PC-3 (cell line): ENCODE results near the gene RING1. TPM values are rescaled to one million over a fixed set of nuclear protein-coding genes. Genes with fewer than 3 reads are reported as not detected.

ENCODE experiments used
- ATAC-seq: fragments of 200-7000 bp; cut with Tn5 transposase; 2 replicates; pipeline ENCODE4 v1.9.1; 2020; ENCODE audit warnings: mild to moderate bottlenecking, moderate library complexity
- BruUV-seq: library from RNA; stranded (reverse); fragments of 400-500 nt; replicated peaks from 2 replicates; lab custom pipeline; 2021; lab: Mats Ljungman, UMichigan
- CTCF ChIA-PET: fragments of 300-600 bp; sonication (Branson Sonifier 250); formaldehyde crosslinking; loops from one replicate; lab custom pipeline; 2022; ENCODE audit warnings: antibody characterized with exemption; lab: Charles Lee
- POLR2A ChIA-PET: fragments of 300-600 bp; sonication (Branson Sonifier 250); formaldehyde crosslinking; loops from one replicate; lab custom pipeline; 2022; ENCODE audit warnings: antibody characterized with exemption; ENCODE audit not compliant: unreplicated experiment; lab: Charles Lee
- DNase-seq: peaks from one replicate; pipeline ENCODE4 v3.0.0-alpha.2; 2015
- H2AFZ ChIP-seq: fragments of 300-600 bp; sonication (generic); 2 replicates; pipeline ENCODE4 v1.6.0; 2016; ENCODE audit warnings: antibody characterized with exemption, low read length
- H3F3A ChIP-seq: fragments of 300-600 bp; sonication (generic); one replicate; pipeline ENCODE4 v1.6.0; 2017; ENCODE audit warnings: antibody characterized with exemption, low read length, control low read depth, mild to moderate bottlenecking; ENCODE audit not compliant: unreplicated experiment
- H3K27ac ChIP-seq: fragments of 300-600 bp; sonication (generic); 2 replicates; pipeline ENCODE4 v1.5.1; 2016; ENCODE audit warnings: mild to moderate bottlenecking, low read length
- H3K27me3 ChIP-seq: fragments of 300-600 bp; sonication (generic); 2 replicates; pipeline ENCODE4 v1.6.1; 2016; ENCODE audit warnings: low read length, mixed read lengths
- H3K36me3 ChIP-seq: fragments of 300-600 bp; sonication (generic); 2 replicates; pipeline ENCODE4 v1.6.1; 2016; ENCODE audit warnings: low read depth, mixed run types, low read length, mixed read lengths
- H3K4me1 ChIP-seq: fragments of 300-600 bp; sonication (generic); 2 replicates; pipeline ENCODE4 v1.5.1; 2016; ENCODE audit warnings: low read length; ENCODE audit not compliant: insufficient read depth
- H3K4me2 ChIP-seq: fragments of 300-600 bp; sonication (generic); 2 replicates; pipeline ENCODE4 v1.6.0; 2016; ENCODE audit warnings: low read length
- H3K4me3 ChIP-seq: fragments of 300-600 bp; sonication (generic); 2 replicates; pipeline ENCODE4 v1.5.1; 2016; ENCODE audit warnings: mild to moderate bottlenecking, low read length, mixed read lengths
- H3K79me2 ChIP-seq: fragments of 300-600 bp; sonication (generic); 2 replicates; pipeline ENCODE4 v1.6.1; 2017; ENCODE audit warnings: low read length, mixed read lengths
- H3K9ac ChIP-seq: fragments of 300-600 bp; sonication (generic); 2 replicates; pipeline ENCODE4 v1.6.0; 2016; ENCODE audit warnings: mild to moderate bottlenecking, low read length
- H3K9me2 ChIP-seq: fragments of 300-600 bp; sonication (generic); replicated peaks from 2 replicates; pipeline ENCODE4 v1.6.1; 2016; ENCODE audit warnings: mixed run types, low read length, mixed read lengths
- H3K9me3 ChIP-seq: fragments of 300-600 bp; sonication (generic); 2 replicates; pipeline ENCODE4 v1.6.1; 2016; ENCODE audit warnings: low read length, mixed read lengths
- H4K20me1 ChIP-seq: fragments of 300-600 bp; sonication (generic); 2 replicates; pipeline ENCODE4 v1.6.1; 2016; ENCODE audit warnings: low read length, mixed read lengths
- CTCF ChIP-seq: fragments of 300-600 bp; sonication (generic); conservative IDR thresholded peaks from 2 replicates; pipeline ENCODE4 v1.5.1; 2017; ENCODE audit warnings: antibody characterized with exemption, low read depth, mild to moderate bottlenecking, low read length
- EZH2 ChIP-seq: fragments of 300-600 bp; sonication (generic); IDR thresholded peaks from one replicate; pipeline ENCODE4 v1.6.1; 2017; ENCODE audit warnings: antibody characterized with exemption, mild to moderate bottlenecking, low read length; ENCODE audit not compliant: unreplicated experiment
- EZH2phosphoT487 ChIP-seq: fragments of 300-600 bp; sonication (generic); IDR thresholded peaks from 2 replicates; pipeline ENCODE4 v1.6.1; 2018; ENCODE audit warnings: mild to moderate bottlenecking, antibody characterized with exemption, low read length, borderline replicate concordance
- intact Hi-C: fragments of 100-400 bp; cut with micrococcal nuclease; formaldehyde crosslinking; loops from 2 replicates; pipeline ENCODE4 v1.9.0; 2023
- total RNA-seq: library from RNA; depleted of rRNA; stranded (reverse); fragments of >200 nt; gene quantifications from 2 replicates; pipeline ENCODE4 v1.2.3, GENCODE V29; 2014

Gene RING1
- total RNA-seq, 1 experiment from 2014 or later, result 23.3 TPM

- Histone ChIP-seq H3K9me2 (no peaks in the 10 kb centered on the region), H3K27ac (no peak overlapping the region), H3K4me3 (no peak overlapping the region), H3F3A (no peaks in the 10 kb centered on the region), H3K4me2 (no peak overlapping the region), H3K79me2 (no peaks in the 10 kb centered on the region), H3K9me3 (no peaks in the 10 kb centered on the region), H4K20me1 (no peaks in the 10 kb centered on the region), H3K4me1 (no peaks in the 10 kb centered on the region), H2AFZ (no peak overlapping the region), H3K36me3 (no peaks in the 10 kb centered on the region), H3K9ac (no peak overlapping the region), H3K27me3 (no peaks in the 10 kb centered on the region)
- ATAC-seq, result no peak
- ChIA-PET POLR2A (no interaction called here), CTCF (no interaction called here)
- no peak for DNase-seq
- intact Hi-C loops, result no loop called here
- BruUV-seq, result no TSS peak
- TF ChIP-seq EZH2 (no peak), EZH2phosphoT487 (no peak), CTCF (no peak)
Observed at GRCh38 chr6:33185190-33185589, 23.1 kb upstream of the RING1 start.

- no peaks in the 10 kb centered on the region for H3K27me3 ChIP-seq
- intact Hi-C loops, result no loop called here
- no peak overlapping the region for H3K4me2 ChIP-seq
- H4K20me1 ChIP-seq, result no peaks in the 10 kb centered on the region
- H2AFZ ChIP-seq, result no peak overlapping the region
- H3K9me3 ChIP-seq, result no peaks in the 10 kb centered on the region
- ATAC-seq (no peak), DNase-seq (no peak)
- H3K9ac ChIP-seq, result no peak overlapping the region
- TF ChIP-seq EZH2phosphoT487, result no peak
- TF ChIP-seq EZH2, result no peak
- no peak for TF ChIP-seq CTCF
- H3K79me2 ChIP-seq, result no peaks in the 10 kb centered on the region
- H3K36me3 ChIP-seq, result no peaks in the 10 kb centered on the region
- no peak overlapping the region for H3K27ac ChIP-seq
- no peaks in the 10 kb centered on the region for H3F3A ChIP-seq
- no peaks in the 10 kb centered on the region for H3K9me2 ChIP-seq
- POLR2A ChIA-PET, result no interaction called here
- CTCF ChIA-PET, result no interaction called here
- no TSS peak for BruUV-seq
- H3K4me3 ChIP-seq, result no peak overlapping the region
- no peaks in the 10 kb centered on the region for H3K4me1 ChIP-seq
Observed at GRCh38 chr6:33185654-33186187, 22.6 kb upstream of the RING1 start.

DNA sequence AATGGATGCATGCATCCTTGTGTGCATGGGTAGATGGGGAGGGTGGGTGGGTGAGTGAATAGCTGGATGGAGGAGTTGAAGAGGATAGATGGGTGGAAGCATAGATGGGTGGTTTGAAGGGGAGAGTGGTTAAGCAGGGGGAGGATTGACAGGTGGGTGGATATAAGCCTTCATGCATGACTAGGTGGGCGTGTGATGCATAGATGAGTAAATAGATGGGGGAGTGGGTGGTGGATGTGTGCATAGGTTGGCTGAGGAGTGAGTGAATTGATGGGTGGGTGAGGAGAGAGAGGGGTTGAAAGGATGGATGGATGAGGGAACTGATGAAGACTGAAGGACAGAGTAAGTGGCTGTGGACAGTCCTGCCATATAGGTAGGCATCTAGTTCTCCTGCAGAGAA is 20.5 kb upstream of the RING1 start:
- Histone ChIP-seq H3K27me3 (no peaks in the 10 kb centered on the region), H3K9me3 (no peaks in the 10 kb centered on the region), H3K9ac (no peak overlapping the region), H3K9me2 (no peaks in the 10 kb centered on the region), H3K36me3 (no peaks in the 10 kb centered on the region), H2AFZ (no peak overlapping the region), H4K20me1 (no peaks in the 10 kb centered on the region), H3K79me2 (no peaks in the 10 kb centered on the region), H3F3A (no peaks in the 10 kb centered on the region), H3K4me2 (no peak overlapping the region), H3K27ac (no peak overlapping the region), H3K4me1 (no peaks in the 10 kb centered on the region), H3K4me3 (no peak overlapping the region)
- CTCF ChIA-PET, result no interaction called here
- intact Hi-C loops, result no loop called here
- no peak for TF ChIP-seq EZH2phosphoT487
- TF ChIP-seq CTCF, result no peak
- no peak for TF ChIP-seq EZH2
- ATAC-seq (no peak), DNase-seq (no peak)
- POLR2A ChIA-PET, result no interaction called here
- no TSS peak for BruUV-seq
